Activated CD4-positive, alpha-beta T cell treated with anti-CD3 and anti-CD28 coated beads, Interleukin-2, Interleukin-4, amounts not matched to agents 100 ng/mL and 50 ng/mL, durations not matched to agents 16 hours and 8 hours (primary cell): Measurements from ENCODE around the gene NEDD9.

Experiments
- DNase-seq: peaks from one replicate; pipeline ENCODE4 v3.0.0-alpha.2; 2020; ENCODE audit warnings: low spot score

Gene NEDD9

GRCh38 chr6:11181478-11182136 is 50.9 kb downstream of the NEDD9 start:
- no peak for DNase-seq

GRCh38 chr6:11179419-11180202 is 52.9 kb downstream of the NEDD9 start:
- no peak for DNase-seq

GRCh38 chr6:11179088-11179418 is 53.4 kb downstream of the NEDD9 start:
- DNase-seq, result no peak

- DNase-seq, result no peak
Measured at GRCh38 chr6:11177271-11177670, 55.2 kb downstream of the NEDD9 start.

- DNase-seq, result no peak
Measured at GRCh38 chr6:11174242-11174611, 58.2 kb downstream of the NEDD9 start.

- peak; percentile 68 for DNase-seq
Measured at GRCh38 chr6:11172501-11173327, 59.8 kb downstream of the NEDD9 start.

- no peak for DNase-seq
Measured at GRCh38 chr6:11171952-11172351, 60.5 kb downstream of the NEDD9 start.

- DNase-seq, result no peak
Measured at GRCh38 chr6:11168091-11168635, 64.3 kb downstream of the NEDD9 start.

GRCh38 chr6:11166948-11167347 is 65.5 kb downstream of the NEDD9 start:
- no peak for DNase-seq

- peak; percentile 31 for DNase-seq
Measured at GRCh38 chr6:11164717-11165646, 67.5 kb downstream of the NEDD9 start.

GRCh38 chr6:11163932-11164331 is 68.5 kb downstream of the NEDD9 start:
- peak; percentile 58 for DNase-seq

- DNase-seq, result no peak
Measured at GRCh38 chr6:11162262-11162661, 70.2 kb downstream of the NEDD9 start.

GRCh38 chr6:11161031-11161956 is 71.2 kb downstream of the NEDD9 start:
- no peak for DNase-seq

- no peak for DNase-seq
Measured at GRCh38 chr6:11160199-11160598, 72.3 kb downstream of the NEDD9 start.

GRCh38 chr6:11155589-11155988 is 76.9 kb downstream of the NEDD9 start:
- DNase-seq, result no peak

GRCh38 chr6:11153447-11153846 is 79.0 kb downstream of the NEDD9 start:
- no peak for DNase-seq

GRCh38 chr6:11152581-11152980 is 79.9 kb downstream of the NEDD9 start:
- DNase-seq, result no peak

- DNase-seq, result no peak
Measured at GRCh38 chr6:11151488-11151887, 81.0 kb downstream of the NEDD9 start.

- no peak for DNase-seq
Measured at GRCh38 chr6:11149551-11149950, 82.9 kb downstream of the NEDD9 start.

GRCh38 chr6:11146117-11146826 is 86.2 kb downstream of the NEDD9 start:
- no peak for DNase-seq
